HepG2 (cell line): Measurements from ENCODE around the gene C6orf136. TPM values are rescaled to one million over a fixed set of nuclear protein-coding genes. Genes with fewer than 3 reads are reported as not detected.

Experiments used
- CBX1 ChIP-seq: IDR thresholded peaks from one replicate; pipeline ENCODE4 v1.6.1; 2016; ENCODE audit warnings: antibody characterized with exemption, low read depth
- FOXM1 ChIP-seq: sonication (generic); formaldehyde crosslinking; IDR thresholded peaks from 2 replicates; pipeline ENCODE4 v1.5.0; 2020; ENCODE audit warnings: missing genetic modification reagents
- MTF2 ChIP-seq: sonication (generic); formaldehyde crosslinking; IDR thresholded peaks from 2 replicates; pipeline ENCODE4 v1.5.0; 2020; ENCODE audit warnings: missing genetic modification reagents, borderline replicate concordance
- NFYC ChIP-seq: IDR thresholded peaks from 2 replicates; pipeline ENCODE4 v1.6.1; 2016; ENCODE audit warnings: missing genetic modification reagents, missing compliant biosample characterization
- NRL ChIP-seq: sonication (generic); formaldehyde crosslinking; IDR thresholded peaks from 2 replicates; pipeline ENCODE4 v1.5.0; 2020; ENCODE audit warnings: missing genetic modification reagents, mild to moderate bottlenecking, moderate library complexity, borderline replicate concordance
- PAWR ChIP-seq: sonication (generic); formaldehyde crosslinking; IDR thresholded peaks from 2 replicates; pipeline ENCODE4 v1.4.0; 2020; ENCODE audit warnings: missing genetic modification reagents, mild to moderate bottlenecking, borderline replicate concordance
- PAX8 ChIP-seq: sonication (generic); formaldehyde crosslinking; IDR thresholded peaks from 2 replicates; pipeline ENCODE4 v1.8.0; 2022; ENCODE audit warnings: mild to moderate bottlenecking, missing genetic modification reagents, borderline replicate concordance
- PLRG1 ChIP-seq: fragments of 450-650 bp; conservative IDR thresholded peaks from 2 replicates; pipeline ENCODE4 v1.6.1; 2016
- SIN3A ChIP-seq: IDR thresholded peaks from 2 replicates; pipeline ENCODE4 v1.6.1; 2011; ENCODE audit warnings: low read depth, mild to moderate bottlenecking, control low read depth, low read length, borderline replicate concordance
- SKIL ChIP-seq: sonication (generic); formaldehyde crosslinking; IDR thresholded peaks from 2 replicates; pipeline ENCODE4 v1.8.0; 2022; ENCODE audit warnings: missing genetic modification reagents, mild to moderate bottlenecking, moderate library complexity, borderline replicate concordance
- SRSF4 ChIP-seq: fragments of 200-400 bp; formaldehyde crosslinking; IDR thresholded peaks from one replicate; pipeline ENCODE4 v1.6.1; 2018; ENCODE audit warnings: mild to moderate bottlenecking, low read depth, low read length, moderate library complexity; ENCODE audit not compliant: poor library complexity, severe bottlenecking
- ZBTB21 ChIP-seq: sonication (generic); formaldehyde crosslinking; IDR thresholded peaks from 2 replicates; pipeline ENCODE4 v1.4.0; 2020; ENCODE audit warnings: missing genetic modification reagents
- ZBTB26 ChIP-seq: IDR thresholded peaks from 2 replicates; pipeline ENCODE4 v1.6.1; 2016; ENCODE audit warnings: missing compliant biosample characterization, missing genetic modification reagents, borderline replicate concordance
- ZNF414 ChIP-seq: sonication (generic); formaldehyde crosslinking; IDR thresholded peaks from 2 replicates; pipeline ENCODE4 v1.5.0; 2020; ENCODE audit warnings: missing genetic modification reagents
- ZNF552 ChIP-seq: sonication (generic); formaldehyde crosslinking; IDR thresholded peaks from 2 replicates; pipeline ENCODE4 v1.9.0; 2022; ENCODE audit warnings: missing genetic modification reagents, mild to moderate bottlenecking, borderline replicate concordance
- ZNF563 ChIP-seq: sonication (generic); formaldehyde crosslinking; IDR thresholded peaks from 2 replicates; pipeline ENCODE4 v1.8.0; 2022; ENCODE audit warnings: mild to moderate bottlenecking, moderate library complexity, missing genetic modification reagents
- ZNF691 ChIP-seq: sonication (generic); formaldehyde crosslinking; IDR thresholded peaks from 2 replicates; pipeline ENCODE4 v1.4.0; 2020; ENCODE audit warnings: missing genetic modification reagents, low read depth, mild to moderate bottlenecking, borderline replicate concordance
- polyA plus RNA-seq, 8 experiments: library from polyadenylated mRNA; depleted of rRNA in 3 of 8; stranded (reverse) in 7 of 8; unstranded in 1 of 8; fragments of >200 nt; fragmentation: Illumina TruSeq in 4 of 8; extraction: Trizol in 4 of 8; gene quantifications; 2 replicates each; pipeline versions ENCODE4 v1.2.1 to v1.2.3, GENCODE V29; 2011 to 2016; ENCODE audit warnings: low read depth in 4 of 8, missing spikeins in 1 of 8, mixed read lengths in 1 of 8; ENCODE audit not compliant: insufficient read depth in 1 of 8
- total RNA-seq, 5 experiments: library from RNA; depleted of rRNA; stranded (reverse); fragments of >200 nt; fragmentation: Illumina TruSeq; extraction: Trizol; gene quantifications; 2 replicates each; pipeline ENCODE4 v1.2.3, GENCODE V29; 2016; ENCODE audit warnings: low read depth in 1 of 5
- TF ChIP-seq, protein P1 (sequence below): sonication (generic); formaldehyde crosslinking; IDR thresholded peaks from 2 replicates; pipeline ENCODE4 v1.4.0; 2020; ENCODE audit warnings: missing genetic modification reagents, borderline replicate concordance
- TF ChIP-seq, protein P2 (sequence below): sonication (generic); formaldehyde crosslinking; IDR thresholded peaks from 2 replicates; pipeline ENCODE4 v1.8.1; 2023; ENCODE audit warnings: missing genetic modification reagents, inconsistent platforms, borderline replicate concordance

The C6orf136 gene
- total and polyA plus RNA-seq, 2 of the 13 experiments (the other 11 are each of a cell fraction or from before 2014, with no cell fraction given), result 12.0 to 26.2 TPM

GRCh38 chr6:30686908-30687658 is 40.1 kb downstream of the C6orf136 start (continued):
- TF ChIP-seq ZNF552 (CRISPR knock-in tag), result peak; percentile 61; the same call in 1 of the 2 replicates
- TF ChIP-seq, protein P1, sequence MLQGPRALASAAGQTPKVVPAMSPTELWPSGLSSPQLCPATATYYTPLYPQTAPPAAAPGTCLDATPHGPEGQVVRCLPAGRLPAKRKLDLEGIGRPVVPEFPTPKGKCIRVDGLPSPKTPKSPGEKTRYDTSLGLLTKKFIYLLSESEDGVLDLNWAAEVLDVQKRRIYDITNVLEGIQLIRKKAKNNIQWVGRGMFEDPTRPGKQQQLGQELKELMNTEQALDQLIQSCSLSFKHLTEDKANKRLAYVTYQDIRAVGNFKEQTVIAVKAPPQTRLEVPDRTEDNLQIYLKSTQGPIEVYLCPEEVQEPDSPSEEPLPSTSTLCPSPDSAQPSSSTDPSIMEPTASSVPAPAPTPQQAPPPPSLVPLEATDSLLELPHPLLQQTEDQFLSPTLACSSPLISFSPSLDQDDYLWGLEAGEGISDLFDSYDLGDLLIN, result no peak
- no peak for TF ChIP-seq PLRG1
- TF ChIP-seq MTF2 (CRISPR knock-in tag), result no peak
- TF ChIP-seq SRSF4, result no peak
- TF ChIP-seq ZBTB21 (CRISPR knock-in tag), result no peak; the same call in 1 of the 2 replicates
- TF ChIP-seq, protein P2, sequence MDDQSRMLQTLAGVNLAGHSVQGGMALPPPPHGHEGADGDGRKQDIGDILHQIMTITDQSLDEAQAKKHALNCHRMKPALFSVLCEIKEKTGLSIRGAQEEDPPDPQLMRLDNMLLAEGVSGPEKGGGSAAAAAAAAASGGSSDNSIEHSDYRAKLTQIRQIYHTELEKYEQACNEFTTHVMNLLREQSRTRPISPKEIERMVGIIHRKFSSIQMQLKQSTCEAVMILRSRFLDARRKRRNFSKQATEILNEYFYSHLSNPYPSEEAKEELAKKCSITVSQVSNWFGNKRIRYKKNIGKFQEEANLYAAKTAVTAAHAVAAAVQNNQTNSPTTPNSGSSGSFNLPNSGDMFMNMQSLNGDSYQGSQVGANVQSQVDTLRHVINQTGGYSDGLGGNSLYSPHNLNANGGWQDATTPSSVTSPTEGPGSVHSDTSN (CRISPR knock-in tag), result no peak
- TF ChIP-seq SKIL (CRISPR knock-in tag), result no peak
- no peak for TF ChIP-seq FOXM1 (CRISPR knock-in tag)
- 0 out of 2 replicates have a peak, but pooled peaks have one; percentile 25 for TF ChIP-seq ZBTB26 (CRISPR knock-in tag)
- TF ChIP-seq PAWR (CRISPR knock-in tag), result no peak
- no peak for TF ChIP-seq PAX8 (CRISPR knock-in tag)
- 0 out of 2 replicates have a peak, but pooled peaks have one; percentile 3 for TF ChIP-seq ZNF691 (CRISPR knock-in tag)
- peak; percentile 82; the same call in 1 of the 2 replicates for TF ChIP-seq ZNF414 (CRISPR knock-in tag)
- TF ChIP-seq NRL (CRISPR knock-in tag), result no peak
- no peak for TF ChIP-seq NFYC (CRISPR knock-in tag)
- TF ChIP-seq CBX1, result no peak
- peak; percentile 66; the same call in 1 of the 2 replicates for TF ChIP-seq SIN3A
- TF ChIP-seq ZNF563 (CRISPR knock-in tag), result no peak; the same call in 1 of the 2 replicates
